ENCODE data around the gene CTNNBL1. TPM values are rescaled to one million over a fixed set of nuclear protein-coding genes. Genes with fewer than 3 reads are reported as not detected.

Gene CTNNBL1
- total RNA-seq, 1 experiment from 2014 or later, result 71.2 TPM

DNA sequence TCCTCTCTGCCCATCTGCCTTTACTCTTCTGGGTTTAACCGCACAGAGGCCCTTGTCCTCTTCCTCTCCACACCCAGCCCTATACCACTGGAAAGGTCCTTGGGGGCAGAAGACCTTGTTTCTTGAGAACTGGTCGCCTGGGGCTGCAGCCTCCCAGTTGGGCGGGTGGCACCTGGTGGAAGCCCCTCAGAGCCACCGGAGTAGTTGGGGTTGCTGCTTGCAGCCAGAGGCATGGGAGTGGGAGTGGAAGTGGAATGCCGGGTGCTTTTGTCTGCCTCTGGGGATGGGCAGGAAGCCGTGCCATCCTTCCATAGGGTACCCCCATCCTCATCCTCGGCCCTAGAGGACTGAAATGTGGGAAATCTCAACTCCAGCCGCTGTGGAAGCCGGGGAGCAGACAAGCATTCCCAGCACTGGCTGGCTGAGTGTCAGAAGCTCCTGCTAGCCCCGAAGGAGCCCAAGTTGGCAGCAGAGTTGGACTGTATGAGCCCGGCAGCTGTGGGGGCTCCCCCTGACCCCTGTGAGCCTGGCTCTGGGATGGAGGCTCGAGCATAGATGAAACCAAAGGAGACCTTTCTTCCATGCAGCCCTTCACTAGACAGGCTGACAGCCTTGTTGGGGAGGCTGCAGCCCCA is 210.3 kb downstream of the CTNNBL1 start:
- peaks cover 7% of the 10 kb centered on the region for H3K4me1 ChIP-seq (ENCODE audit: control insufficient read depth, insufficient read depth, low read length)
- BruUV-seq (replicated peaks), result no TSS peak
- H3K36me3 ChIP-seq (ENCODE audit: control insufficient read depth, insufficient read depth, low read length), result no peaks in the 10 kb centered on the region
- no peak overlapping the region for H3K27ac ChIP-seq (ENCODE audit: low read length)
- no peak for ATAC-seq
- DNase-seq (ENCODE audit: low read depth, low spot score), result no peak
- no peaks in the 10 kb centered on the region for H3K27me3 ChIP-seq (ENCODE audit: control insufficient read depth, insufficient read depth, low read length)
- ChIA-PET POLR2A (no interaction called here), CTCF (no interaction called here)
- H3K9me3 ChIP-seq (ENCODE audit: control insufficient read depth, insufficient read depth, low read depth, low read length), result no peaks in the 10 kb centered on the region
- peak overlapping the region in 1 of 2 experiments; percentile 47; a peak in 3 of 4 replicates for H3K4me3 ChIP-seq (ENCODE audit: low read depth in 2 of 2, low read length in 2 of 2)
- intact Hi-C loops (cut with micrococcal nuclease; ENCODE audit: unreplicated experiment), result loop anchor here (5.0 kb wide), 1 partner anchor 88 kb away; no protein-coding TSS in a partner anchor
- in situ Hi-C loops (cut with HindIII; ENCODE audit: low pct_unique_long_range_greater_than_20kb, low sequenced_read_pairs), result no loop called here
- TF ChIP-seq, protein P1, sequence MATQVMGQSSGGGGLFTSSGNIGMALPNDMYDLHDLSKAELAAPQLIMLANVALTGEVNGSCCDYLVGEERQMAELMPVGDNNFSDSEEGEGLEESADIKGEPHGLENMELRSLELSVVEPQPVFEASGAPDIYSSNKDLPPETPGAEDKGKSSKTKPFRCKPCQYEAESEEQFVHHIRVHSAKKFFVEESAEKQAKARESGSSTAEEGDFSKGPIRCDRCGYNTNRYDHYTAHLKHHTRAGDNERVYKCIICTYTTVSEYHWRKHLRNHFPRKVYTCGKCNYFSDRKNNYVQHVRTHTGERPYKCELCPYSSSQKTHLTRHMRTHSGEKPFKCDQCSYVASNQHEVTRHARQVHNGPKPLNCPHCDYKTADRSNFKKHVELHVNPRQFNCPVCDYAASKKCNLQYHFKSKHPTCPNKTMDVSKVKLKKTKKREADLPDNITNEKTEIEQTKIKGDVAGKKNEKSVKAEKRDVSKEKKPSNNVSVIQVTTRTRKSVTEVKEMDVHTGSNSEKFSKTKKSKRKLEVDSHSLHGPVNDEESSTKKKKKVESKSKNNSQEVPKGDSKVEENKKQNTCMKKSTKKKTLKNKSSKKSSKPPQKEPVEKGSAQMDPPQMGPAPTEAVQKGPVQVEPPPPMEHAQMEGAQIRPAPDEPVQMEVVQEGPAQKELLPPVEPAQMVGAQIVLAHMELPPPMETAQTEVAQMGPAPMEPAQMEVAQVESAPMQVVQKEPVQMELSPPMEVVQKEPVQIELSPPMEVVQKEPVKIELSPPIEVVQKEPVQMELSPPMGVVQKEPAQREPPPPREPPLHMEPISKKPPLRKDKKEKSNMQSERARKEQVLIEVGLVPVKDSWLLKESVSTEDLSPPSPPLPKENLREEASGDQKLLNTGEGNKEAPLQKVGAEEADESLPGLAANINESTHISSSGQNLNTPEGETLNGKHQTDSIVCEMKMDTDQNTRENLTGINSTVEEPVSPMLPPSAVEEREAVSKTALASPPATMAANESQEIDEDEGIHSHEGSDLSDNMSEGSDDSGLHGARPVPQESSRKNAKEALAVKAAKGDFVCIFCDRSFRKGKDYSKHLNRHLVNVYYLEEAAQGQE (IDR thresholded peaks at IDR 0.05; ENCODE audit: insufficient read depth in 1 of 2, low read depth in 2 of 2, low read length in 1 of 2), result no peak
- no peak for TF ChIP-seq SIN3A (IDR thresholded peaks at IDR 0.05; ENCODE audit: borderline replicate concordance, insufficient read depth, low read depth, low read length)

DNA sequence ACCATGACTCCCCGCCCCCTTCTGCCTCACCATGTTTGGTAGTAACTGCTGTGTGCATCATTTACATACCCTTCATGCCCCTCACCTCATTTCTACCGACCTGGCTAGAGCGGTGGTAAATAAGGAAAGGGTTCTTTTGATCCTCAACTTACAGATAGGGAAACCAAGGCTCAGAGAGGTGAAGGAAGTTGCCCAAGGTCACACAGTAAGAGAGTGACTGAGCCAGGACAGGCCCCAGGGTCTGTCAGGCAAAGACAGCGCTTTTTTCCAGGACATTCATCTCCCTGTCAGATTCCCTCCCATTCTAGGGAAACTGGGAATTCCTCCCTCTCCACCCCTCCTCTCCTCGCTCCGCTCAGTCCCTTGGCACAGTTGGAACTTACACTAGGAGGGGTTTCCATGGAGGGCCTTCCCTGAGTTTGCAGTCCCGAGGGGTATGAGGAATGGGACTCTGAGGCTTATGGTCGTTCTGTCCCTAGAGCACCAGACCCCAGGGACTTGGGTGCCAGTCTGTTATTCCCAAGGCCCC is 211.1 kb downstream of the CTNNBL1 start:
- no TSS peak for BruUV-seq (replicated peaks)
- Histone ChIP-seq H3K36me3 (ENCODE audit: control insufficient read depth, insufficient read depth, low read length) (no peaks in the 10 kb centered on the region), H3K4me3 (ENCODE audit: low read depth in 2 of 2, low read length in 2 of 2) (no peak overlapping the region), H3K9me3 (ENCODE audit: control insufficient read depth, insufficient read depth, low read depth, low read length) (no peaks in the 10 kb centered on the region), H3K27me3 (ENCODE audit: control insufficient read depth, insufficient read depth, low read length) (no peaks in the 10 kb centered on the region), H3K4me1 (ENCODE audit: control insufficient read depth, insufficient read depth, low read length) (peaks cover 7% of the 10 kb centered on the region), H3K27ac (ENCODE audit: low read length) (no peak overlapping the region)
- ATAC-seq (no peak), DNase-seq (ENCODE audit: low read depth, low spot score) (no peak)
- in situ Hi-C loops (cut with HindIII; ENCODE audit: low pct_unique_long_range_greater_than_20kb, low sequenced_read_pairs), result no loop called here
- CTCF ChIA-PET, result interaction anchor here (0.5 kb wide), 1 partner anchor 287 kb away, joined by 6 read pairs; no protein-coding TSS in a partner anchor
- POLR2A ChIA-PET, result no interaction called here
- intact Hi-C loops (cut with micrococcal nuclease; ENCODE audit: unreplicated experiment), result loop anchor here (5.0 kb wide), 1 partner anchor 87 kb away; no protein-coding TSS in a partner anchor
- TF ChIP-seq POLR2AphosphoS5 (IDR thresholded peaks at IDR 0.05; ENCODE audit: low read depth, low read length) (no peak), TCF7L2 (IDR thresholded peaks at IDR 0.05; ENCODE audit: low read depth, low read length) (no peak), SIN3A (IDR thresholded peaks at IDR 0.05; ENCODE audit: borderline replicate concordance, insufficient read depth, low read depth, low read length) (no peak), CTCF (IDR thresholded peaks at IDR 0.05) (no peak)
- TF ChIP-seq, protein P1 (IDR thresholded peaks at IDR 0.05; ENCODE audit: insufficient read depth in 1 of 2, low read depth in 2 of 2, low read length in 1 of 2), result no peak

All from Panc1 (cell line).